Aorta (tissue), 5 donors: ENCODE measurements around the gene TRIM69. TPM values are rescaled to one million over a fixed set of nuclear protein-coding genes. Genes with fewer than 3 reads are reported as not detected.
"Not testable (repeated sequence)": the region's sequence is repeated elsewhere in the genome, so short reads cannot be mapped to it uniquely, and the experiment has no call there.

ENCODE experiments used
- ATAC-seq: fragments of 200-7000 bp; cut with Tn5 transposase; one replicate; pipeline ENCODE4 v1.9.1; 2022; ENCODE audit warnings: moderate library complexity; ENCODE audit not compliant: low FRiP score
- DNase-seq, 2 donors: peaks; one replicate each; pipeline ENCODE4 v3.0.0-alpha.2; 2020
- H3K27ac ChIP-seq, 2 donors: one replicate each; pipeline ENCODE4 v1.5.1; 2013; ENCODE audit warnings: low read length in 2 of 2, mild to moderate bottlenecking in 2 of 2, moderate library complexity in 2 of 2, control low read depth in 1 of 2, inconsistent platforms in 1 of 2, low read depth in 1 of 2
- H3K27me3 ChIP-seq, 2 donors: one replicate each; pipeline ENCODE4 v1.6.1; 2013; ENCODE audit warnings: control low read depth in 1 of 2, low read length in 1 of 2, mild to moderate bottlenecking in 1 of 2, moderate library complexity in 1 of 2; ENCODE audit not compliant: insufficient read depth in 2 of 2, control insufficient read depth in 1 of 2
- H3K36me3 ChIP-seq, 2 donors: one replicate each; pipeline ENCODE4 v1.6.1; 2013; ENCODE audit warnings: control low read depth in 1 of 2, low read length in 1 of 2, mild to moderate bottlenecking in 1 of 2; ENCODE audit not compliant: insufficient read depth in 2 of 2, control insufficient read depth in 1 of 2
- H3K4me1 ChIP-seq, 2 donors: one replicate each; pipeline ENCODE4 v1.6.1; 2013; ENCODE audit warnings: low read length in 2 of 2, control low read depth in 1 of 2, mild to moderate bottlenecking in 1 of 2, moderate library complexity in 1 of 2; ENCODE audit not compliant: insufficient read depth in 2 of 2, control insufficient read depth in 1 of 2
- H3K4me3 ChIP-seq, 2 donors: one replicate each; pipeline ENCODE4 v1.5.1; 2013; ENCODE audit warnings: low read length in 2 of 2, control low read depth in 1 of 2, mild to moderate bottlenecking in 1 of 2
- H3K9me3 ChIP-seq: one replicate; pipeline ENCODE4 v1.6.1; 2013; ENCODE audit warnings: mild to moderate bottlenecking, low read length; ENCODE audit not compliant: control insufficient read depth
- WGBS, 2 donors: extraction: QIAGEN DNeasy Blood & Tissue Kit; methylation state at CpG; one replicate each; pipeline ENCODE4 v1.1.7; 2013; 5-methylcytosine and 5-hydroxymethylcytosine counted together
- intact Hi-C, 2 donors: fragments of 100-400 bp; cut with DNase I; formaldehyde crosslinking; loops; one replicate each; pipeline versions ENCODE4 v1.14.2 to v1.15.0; 2022
- long read RNA-seq, 2 donors: library from polyadenylated mRNA; unstranded; transcript quantifications; one replicate each; pipeline ENCODE4 v2.0.0, GENCODE V29; 2020 to 2021
- polyA plus RNA-seq, 2 donors: library from polyadenylated mRNA; stranded (reverse); fragments of 200-250 nt; gene quantifications; one replicate each; pipeline ENCODE4 v1.2.3, GENCODE V29; 2013
- total RNA-seq, 2 donors: library from RNA; stranded (reverse); fragmentation: NEBNext Ultra II Directional; extraction: Animal tissue kit (Norgen Biotek cat#: 25700); gene quantifications; one replicate each; pipeline ENCODE4 v1.2.1, GENCODE V29; 2021
- donor health status: healthy with polysubstance abuse.
- donor health status: Bipolar disorder and iron deficiency.
- donor health status: DM: no; HTN: no; CAD: no.
- donor health status: DM: no; HTN: no; CAD: no.
- donor health status: DM: yes; HTN: yes; CAD: no.

Gene TRIM69
- total RNA-seq (10 to 100 TPM; 16.3 to 28.6 TPM), polyA plus RNA-seq (10 to 100 TPM; 15.0 to 15.2 TPM)
- long read RNA-seq, donor 1, transcript TRIM69-207 (2 exons, 3,190 nt): major isoform, 58 of 61 reads
- long read RNA-seq, donor 1, partial matches to known transcripts: 0 of 61 reads
- long read RNA-seq, donor 1, other reads (novel, unspliced or antisense): 3 of 61 reads
- long read RNA-seq, donor 2, transcript TRIM69-207 (2 exons, 3,190 nt): major isoform, 12 of 14 reads
- long read RNA-seq, donor 2, partial matches to known transcripts: 0 of 14 reads
- long read RNA-seq, donor 2, other reads (novel, unspliced or antisense): 2 of 14 reads

GRCh38 chr15:44736181-44736765 is at the start of gene TRIM69:
TRIM69 (plus strand) TSS chr15:44736528; CDS start chr15:44736705, 177 bp downstream.
- Histone ChIP-seq H3K27me3 (no peaks in the 10 kb centered on the region), H3K4me3 (no peak within 1 kb of the TSS), H3K36me3 (no peaks in the 10 kb centered on the region), H3K27ac (peak within 1 kb of the TSS in 1 of 2 donors; percentile 54), H3K4me1 (peaks cover 0 to 2% of the 10 kb centered on the region in 2 donors), H3K9me3 (no peaks in the 10 kb centered on the region)
- WGBS, 2 donors: 81 to 83% methylated on average over 3 of the region's 3 CpGs
- DNase-seq: no peak
- no peak for ATAC-seq
- intact Hi-C loops: loop anchor here (2.0 to 10.0 kb wide), 4 partner anchors 34 to 161 kb away; no protein-coding TSS in a partner anchor

GRCh38 chr15:44689318-44689717 is 47.0 kb upstream of the TRIM69 start:
- H3K27me3 ChIP-seq, H3K4me3 ChIP-seq, ATAC-seq, H3K27ac ChIP-seq, intact Hi-C loops, H3K9me3 ChIP-seq, H3K36me3 ChIP-seq, DNase-seq, H3K4me1 ChIP-seq: not testable (repeated sequence)
- WGBS, 2 donors: 80% methylated on average over 2 of the region's 2 CpGs

GRCh38 chr15:44690245-44690644 is 46.1 kb upstream of the TRIM69 start:
- intact Hi-C loops: not testable (repeated sequence)
- WGBS, 2 donors: 35 to 45% methylated on average over 1 of the region's 1 CpG

GRCh38 chr15:44692659-44693058 is 43.7 kb upstream of the TRIM69 start:
- intact Hi-C loops: no loop called here
- no peaks in the 10 kb centered on the region for H3K27me3 ChIP-seq
- 89 to 93% methylated on average over 1 of the region's 1 CpG for WGBS, 2 donors

More at GRCh38 chr15:44690245-44690644, 46.1 kb upstream of the TRIM69 start:
- not testable (repeated sequence) for H3K27ac ChIP-seq, ATAC-seq, H3K4me1 ChIP-seq, H3K9me3 ChIP-seq, DNase-seq, H3K4me3 ChIP-seq, H3K36me3 ChIP-seq, H3K27me3 ChIP-seq

GRCh38 chr15:44694416-44694815 is 41.9 kb upstream of the TRIM69 start:
- Histone ChIP-seq H3K27me3 (no peaks in the 10 kb centered on the region), H3K9me3 (peaks cover 2% of the 10 kb centered on the region), H3K36me3 (no peaks in the 10 kb centered on the region), H3K4me1 (no peaks in the 10 kb centered on the region), H3K4me3 (no peak overlapping the region), H3K27ac (no peak overlapping the region)
- 60 to 61% methylated on average over 4 of the region's 4 CpGs for WGBS, 2 donors
- ATAC-seq (no peak), DNase-seq (no peak)
- intact Hi-C loops: no loop called here

More at GRCh38 chr15:44692659-44693058, 43.7 kb upstream of the TRIM69 start:
- no peak for ATAC-seq
- no peak overlapping the region for H3K27ac ChIP-seq
- no peaks in the 10 kb centered on the region for H3K4me1 ChIP-seq
- H3K4me3 ChIP-seq: no peak overlapping the region
- no peaks in the 10 kb centered on the region for H3K36me3 ChIP-seq
- DNase-seq: no peak
- H3K9me3 ChIP-seq: peaks cover 2% of the 10 kb centered on the region

- Histone ChIP-seq H3K9me3 (peaks cover 2% of the 10 kb centered on the region), H3K4me3 (no peak overlapping the region), H3K27me3 (no peaks in the 10 kb centered on the region), H3K27ac (no peak overlapping the region), H3K36me3 (no peaks in the 10 kb centered on the region), H3K4me1 (no peaks in the 10 kb centered on the region)
- intact Hi-C loops: no loop called here
- ATAC-seq (no peak), DNase-seq (no peak)
- WGBS, 2 donors: 60 to 66% methylated on average over 3 of the region's 3 CpGs
Observed at GRCh38 chr15:44695294-44695693, 41.0 kb upstream of the TRIM69 start.

GRCh38 chr15:44697014-44697413 is 39.3 kb upstream of the TRIM69 start:
- H3K27me3 ChIP-seq: no peaks in the 10 kb centered on the region
- DNase-seq (no peak), ATAC-seq (no peak)
- no peaks in the 10 kb centered on the region for H3K36me3 ChIP-seq
- peaks cover 2% of the 10 kb centered on the region for H3K9me3 ChIP-seq
- H3K4me3 ChIP-seq: no peak overlapping the region
- intact Hi-C loops: no loop called here
- H3K4me1 ChIP-seq: no peaks in the 10 kb centered on the region
- no peak overlapping the region for H3K27ac ChIP-seq

- DNase-seq: no peak
- no peak overlapping the region for H3K4me3 ChIP-seq
- H3K27ac ChIP-seq: no peak overlapping the region
- no peak for ATAC-seq
- 76 to 81% methylated on average over 2 of the region's 2 CpGs for WGBS, 2 donors
- intact Hi-C loops: no loop called here
- H3K36me3 ChIP-seq: no peaks in the 10 kb centered on the region
- no peaks in the 10 kb centered on the region for H3K4me1 ChIP-seq
- H3K9me3 ChIP-seq: no peaks in the 10 kb centered on the region
- no peaks in the 10 kb centered on the region for H3K27me3 ChIP-seq
Observed at GRCh38 chr15:44698641-44699040, 37.7 kb upstream of the TRIM69 start.

- H3K4me1 ChIP-seq, H3K27me3 ChIP-seq, H3K27ac ChIP-seq, DNase-seq, H3K9me3 ChIP-seq, H3K36me3 ChIP-seq, ATAC-seq, H3K4me3 ChIP-seq: not testable (repeated sequence)
- intact Hi-C loops: loop anchor here in 1 of 2 donors (5.0 kb wide), 1 partner anchor 37 kb away; the partner anchor contains the start of gene TRIM69
Observed at GRCh38 chr15:44700676-44701075, 35.7 kb upstream of the TRIM69 start.
